Right renal cortex interstitium (tissue), 3 donors: ENCODE measurements around the gene SLC8A3. TPM values are rescaled to one million over a fixed set of nuclear protein-coding genes. Genes with fewer than 3 reads are reported as not detected.

ENCODE experiments used
- DNase-seq, 3 donors: peaks; one replicate each; pipeline ENCODE4 v3.0.0-alpha.2; 2013; ENCODE audit warnings: low read depth in 3 of 3, low spot score in 2 of 3
- polyA plus RNA-seq, 3 donors: library from polyadenylated mRNA; unstranded; fragments of 120-200 nt; gene quantifications; one replicate each; pipeline ENCODE4 v1.2.1, GENCODE V29; 2013; ENCODE audit not compliant: insufficient read length in 3 of 3

SLC8A3 gene
- polyA plus RNA-seq, 3 donors = 0.53 to 0.57 (median 0.54) TPM

- DNase-seq = no peak
These were observed 7.5 kb downstream of the SLC8A3 start for GRCh38 chr14:70181276-70181675.

GRCh38 chr14:70180718-70181117 is 8.0 kb downstream of the SLC8A3 start:
- DNase-seq = no peak

- DNase-seq = no peak
These were observed 11.5 kb downstream of the SLC8A3 start for GRCh38 chr14:70177081-70177800.

DNA sequence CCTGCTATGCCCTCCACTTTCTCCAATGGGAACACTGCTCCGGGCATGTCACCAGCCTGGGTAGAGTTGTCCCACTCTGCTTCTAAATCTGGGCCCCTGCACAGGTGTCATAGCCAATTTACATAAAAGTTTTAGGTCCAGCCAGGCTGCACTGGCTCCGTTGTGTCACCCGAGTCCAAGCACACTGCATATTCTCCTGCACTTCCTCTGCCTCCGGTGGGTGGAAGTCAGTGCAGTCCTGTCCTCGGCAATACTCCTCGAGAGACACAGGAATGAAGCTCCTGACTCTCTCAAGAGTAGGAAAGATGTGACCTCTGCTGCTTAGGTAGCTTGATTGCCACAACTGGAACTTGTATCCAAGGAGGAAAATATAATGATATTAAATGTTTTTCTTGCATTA is 15.2 kb downstream of the SLC8A3 start:
- DNase-seq = no peak

- no peak for DNase-seq
These were observed 17.0 kb downstream of the SLC8A3 start for GRCh38 chr14:70171726-70172125.

- DNase-seq = no peak
These were observed 17.8 kb downstream of the SLC8A3 start for GRCh38 chr14:70170976-70171375.

GRCh38 chr14:70168406-70168805 is 20.3 kb downstream of the SLC8A3 start:
- no peak for DNase-seq

DNA sequence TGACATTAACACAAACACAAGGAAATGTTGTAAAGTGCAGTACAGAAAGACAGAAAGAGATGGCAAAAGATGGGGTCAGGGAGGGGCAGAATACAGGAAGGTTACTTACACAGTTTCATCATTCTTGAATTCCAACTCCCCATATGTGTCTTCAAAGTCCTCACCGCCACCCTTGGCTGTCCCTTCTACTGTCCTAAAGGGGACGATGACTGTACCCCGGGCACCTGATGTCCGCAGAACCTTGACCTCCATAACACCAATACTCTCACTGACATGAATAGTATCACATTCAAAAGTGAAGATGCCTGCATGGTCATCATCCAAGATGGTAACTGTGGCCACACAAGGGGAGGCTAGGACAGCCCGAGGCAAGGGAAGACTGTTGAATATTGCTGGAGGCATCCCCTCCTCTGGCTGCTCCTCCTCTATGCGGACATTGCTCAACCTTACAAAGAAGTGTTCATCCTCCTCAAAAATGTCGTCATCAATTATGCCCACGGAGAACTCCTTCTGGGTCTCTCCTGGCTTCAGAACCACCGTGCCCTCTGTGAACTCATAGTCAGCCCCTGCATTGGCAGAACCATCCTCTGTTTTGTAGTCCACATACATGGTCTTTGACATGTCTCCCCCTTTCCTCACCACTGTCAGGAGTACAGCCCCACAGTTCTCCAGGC is 22.1 kb downstream of the SLC8A3 start:
- DNase-seq = no peak

DNA sequence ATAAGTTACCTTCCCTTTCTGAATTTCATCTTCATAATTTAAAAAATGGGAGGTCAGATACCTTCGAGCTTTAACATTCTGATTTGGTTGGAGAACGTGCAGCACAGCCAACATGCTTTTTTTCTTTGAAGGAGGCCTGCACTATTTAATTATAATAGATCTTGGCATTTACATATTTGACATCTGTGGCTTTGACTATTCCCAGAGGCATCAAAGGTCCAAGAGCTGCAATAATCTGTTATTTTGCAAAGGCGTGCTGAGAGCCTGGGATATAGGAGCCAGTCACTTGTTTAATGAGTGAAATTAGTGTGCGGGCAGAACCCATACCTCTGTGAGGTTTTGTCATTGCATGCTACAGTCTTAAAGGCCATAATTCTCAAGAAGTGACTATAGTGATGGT is 26.4 kb downstream of the SLC8A3 start:
- no peak for DNase-seq

DNA sequence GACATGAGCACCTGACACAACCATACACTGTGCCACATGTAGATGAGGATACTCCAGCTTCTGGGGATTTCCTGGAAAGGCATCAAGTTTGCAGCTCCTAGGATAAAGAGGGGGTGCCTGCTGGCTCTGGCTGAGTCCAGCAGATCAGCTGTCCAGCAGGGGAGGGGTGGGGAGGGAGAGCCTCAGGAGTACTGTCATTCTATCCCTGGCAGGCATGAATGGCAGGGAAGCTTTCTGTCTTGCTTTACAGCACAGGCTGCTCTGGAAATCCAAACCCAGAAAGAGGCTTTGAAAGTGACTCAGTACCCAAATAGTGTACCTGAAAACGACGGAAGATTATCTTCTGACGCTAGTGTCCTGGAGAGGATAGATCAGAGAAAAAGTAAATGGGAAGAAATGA is 32.2 kb downstream of the SLC8A3 start:
- DNase-seq = peak in 2 of 3 donors; percentile 1 to 4

DNA sequence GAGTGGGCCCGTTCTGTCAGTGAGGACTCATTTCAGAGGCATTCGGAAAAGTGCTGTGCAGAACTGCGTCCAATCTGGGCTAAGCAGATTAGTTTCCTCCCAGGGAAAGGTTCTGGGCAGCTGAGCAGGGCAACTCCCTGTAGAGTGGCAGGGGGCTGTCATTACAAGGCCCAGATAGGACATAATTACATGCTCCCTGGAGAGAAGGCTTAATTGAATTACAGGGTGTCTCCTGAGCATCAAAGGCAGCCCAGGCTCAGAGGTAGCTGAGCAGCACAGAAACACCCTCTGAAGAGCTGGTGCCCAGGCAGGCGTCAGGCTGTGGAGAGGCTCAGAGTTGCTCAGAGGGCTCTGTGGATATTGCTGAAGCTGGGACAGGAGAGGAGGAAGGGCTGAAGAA is 36.0 kb downstream of the SLC8A3 start:
- DNase-seq = no peak

- no peak for DNase-seq
These were observed 36.7 kb downstream of the SLC8A3 start for GRCh38 chr14:70152081-70152480.

- DNase-seq = no peak
These were observed 39.1 kb downstream of the SLC8A3 start for GRCh38 chr14:70149596-70150165.

DNA sequence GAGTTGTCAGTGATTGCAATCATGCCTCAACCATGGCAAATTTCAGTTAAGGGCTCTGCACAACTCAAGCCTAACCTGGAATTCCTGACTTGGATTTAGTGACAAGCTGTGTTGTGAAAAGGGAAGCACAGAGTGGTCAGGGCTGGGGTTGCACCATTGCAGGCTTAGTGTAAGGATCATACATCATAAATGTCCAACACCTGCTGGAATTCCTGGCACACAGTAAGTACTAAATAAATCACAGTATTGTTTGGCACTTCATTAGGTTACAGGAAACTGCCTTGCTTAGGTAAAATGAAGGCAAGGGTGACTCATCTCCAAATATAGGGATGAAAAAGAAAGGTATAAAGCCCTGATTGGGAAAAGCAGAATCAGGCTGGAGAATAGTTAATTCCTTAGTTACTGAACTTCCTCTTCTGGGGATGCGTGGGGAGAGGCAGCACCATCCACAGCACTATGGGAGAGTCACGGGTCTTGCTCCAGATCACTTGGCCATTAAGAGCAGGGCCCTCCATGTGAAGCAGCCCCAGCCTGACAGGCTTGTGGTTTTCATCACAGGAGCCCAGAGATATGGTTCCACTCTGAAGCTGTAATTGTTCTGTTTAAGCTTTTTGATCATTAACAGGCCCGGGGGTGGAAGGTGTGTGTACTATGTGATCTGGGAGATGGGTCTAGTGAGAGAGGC is 39.7 kb downstream of the SLC8A3 start:
- no peak for DNase-seq

- no peak for DNase-seq
These were observed 40.4 kb downstream of the SLC8A3 start for GRCh38 chr14:70148351-70148750.

- DNase-seq = no peak
These were observed 44.7 kb downstream of the SLC8A3 start for GRCh38 chr14:70144046-70144445.

DNA sequence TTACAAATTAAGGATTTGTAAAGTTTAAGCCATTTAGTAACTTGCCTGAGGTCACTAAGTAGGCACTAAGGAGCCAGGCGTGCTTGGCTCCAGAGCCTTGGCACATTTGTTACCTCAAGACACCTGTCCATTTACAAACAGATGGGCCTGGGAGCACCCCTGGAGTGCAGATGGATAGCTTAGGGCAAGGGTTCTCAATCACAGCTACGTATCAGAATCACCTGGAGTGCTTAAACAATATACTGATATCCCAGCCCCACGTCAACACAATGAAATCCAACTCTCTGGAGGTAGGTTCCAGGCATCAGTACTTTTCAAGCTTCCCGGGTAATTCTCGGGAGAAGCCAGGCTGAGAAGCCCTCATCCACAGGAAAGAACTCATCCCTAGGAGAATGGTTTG is 45.4 kb downstream of the SLC8A3 start:
- no peak for DNase-seq

DNA sequence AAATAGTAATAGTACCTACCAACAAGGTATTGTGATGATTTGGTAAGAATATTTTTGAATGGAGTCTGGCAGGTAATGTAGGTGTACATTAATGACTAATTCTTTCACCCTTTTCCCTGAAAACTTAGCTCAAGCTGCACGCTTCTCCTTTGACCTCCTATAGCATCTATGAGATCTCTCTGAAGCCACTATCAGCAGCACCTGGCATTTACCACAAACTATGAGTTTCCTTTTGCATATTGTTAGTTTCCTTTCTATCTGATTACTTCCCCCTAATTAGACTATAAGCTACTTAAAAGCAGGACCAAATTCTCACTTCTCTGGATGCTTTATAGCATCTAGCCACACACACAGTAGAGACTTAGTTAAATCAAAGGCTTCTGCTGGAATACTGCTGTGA is 48.1 kb downstream of the SLC8A3 start:
- no peak for DNase-seq

GRCh38 chr14:70139384-70139783 is 49.4 kb downstream of the SLC8A3 start:
- DNase-seq = no peak

GRCh38 chr14:70137788-70138187 is 51.0 kb downstream of the SLC8A3 start:
- no peak for DNase-seq

- DNase-seq = no peak
These were observed 55.3 kb downstream of the SLC8A3 start for GRCh38 chr14:70133461-70133860.

DNA sequence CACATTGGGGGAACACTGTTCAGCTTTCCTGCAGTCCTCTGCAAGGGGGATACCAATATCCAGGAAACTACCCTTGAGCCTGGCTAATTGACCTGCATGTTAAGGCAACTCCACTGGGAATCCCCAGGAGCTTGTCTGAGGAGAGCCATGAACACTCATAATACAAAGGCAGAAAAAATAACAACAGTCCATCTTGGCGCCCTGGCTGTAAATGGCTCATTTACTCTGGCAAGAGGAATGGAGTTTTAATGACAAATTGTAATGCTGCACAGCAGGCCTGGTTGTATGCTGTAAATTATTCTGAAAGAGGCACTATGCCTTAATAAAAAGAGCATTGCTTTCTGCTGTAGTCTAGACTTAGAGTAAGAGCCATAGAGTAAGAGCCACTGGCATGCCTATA is 58.3 kb downstream of the SLC8A3 start:
- DNase-seq = peak in 1 of 3 donors; percentile 4
